NCI-H1105 treated with DMSO at 0.1 percent for 48 hours (cell line): ENCODE data around the gene OR10G3.

Source experiments
- DNase-seq: peaks from one replicate; lab custom pipeline; 2025; lab: John Stamatoyannopoulos, UW

OR10G3 gene

GRCh38 chr14:21535545-21536417 lies 44.1 kb downstream of the OR10G3 start:
- DNase-seq, result no peak

- no peak for DNase-seq
Measured at GRCh38 chr14:21534576-21534975, 45.3 kb downstream of the OR10G3 start.

DNA sequence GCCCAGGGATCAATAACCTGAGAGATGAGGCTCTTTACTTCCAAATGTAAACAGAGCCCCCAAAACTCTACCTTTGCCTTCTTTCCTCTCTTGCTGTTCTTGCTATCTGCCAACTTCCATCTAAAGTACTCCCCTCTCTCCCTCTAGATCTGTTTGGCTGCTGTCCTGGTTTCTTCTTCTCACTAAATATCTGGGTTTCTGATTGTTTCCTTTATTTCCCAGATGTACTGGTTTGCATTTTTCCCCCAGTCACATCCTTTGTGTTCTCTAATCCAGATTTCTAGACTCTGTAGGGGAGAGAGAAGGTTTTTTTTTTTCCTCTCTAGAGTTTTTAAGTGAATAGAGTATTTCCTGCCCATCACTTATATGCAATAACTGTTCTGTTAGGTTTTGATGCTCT lies 46.6 kb downstream of the OR10G3 start:
- DNase-seq, result no peak

DNA sequence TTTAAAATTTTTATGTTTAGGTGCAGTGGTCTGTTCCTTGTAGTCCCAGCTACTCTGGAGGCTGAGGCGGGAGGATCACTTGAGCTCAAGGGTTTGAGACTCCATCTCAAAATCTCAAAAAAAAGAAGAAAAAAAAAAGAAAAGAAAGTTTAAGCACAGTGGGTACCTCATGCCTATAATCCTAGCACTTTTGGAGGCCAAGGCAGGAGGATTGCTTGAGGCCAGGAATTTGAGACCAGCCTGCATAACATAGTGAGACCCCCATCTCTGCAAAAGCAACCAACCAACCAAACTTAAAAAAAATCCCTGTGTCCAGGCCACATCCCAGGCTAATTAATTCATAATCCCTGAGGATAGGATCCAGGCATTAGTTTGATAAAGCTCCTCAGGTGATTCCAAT lies 50.4 kb downstream of the OR10G3 start:
- no peak for DNase-seq

- no peak for DNase-seq
Measured at GRCh38 chr14:21528381-21529348, 51.2 kb downstream of the OR10G3 start.

- DNase-seq, result no peak
Measured at GRCh38 chr14:21527318-21527679, 52.6 kb downstream of the OR10G3 start.

DNA sequence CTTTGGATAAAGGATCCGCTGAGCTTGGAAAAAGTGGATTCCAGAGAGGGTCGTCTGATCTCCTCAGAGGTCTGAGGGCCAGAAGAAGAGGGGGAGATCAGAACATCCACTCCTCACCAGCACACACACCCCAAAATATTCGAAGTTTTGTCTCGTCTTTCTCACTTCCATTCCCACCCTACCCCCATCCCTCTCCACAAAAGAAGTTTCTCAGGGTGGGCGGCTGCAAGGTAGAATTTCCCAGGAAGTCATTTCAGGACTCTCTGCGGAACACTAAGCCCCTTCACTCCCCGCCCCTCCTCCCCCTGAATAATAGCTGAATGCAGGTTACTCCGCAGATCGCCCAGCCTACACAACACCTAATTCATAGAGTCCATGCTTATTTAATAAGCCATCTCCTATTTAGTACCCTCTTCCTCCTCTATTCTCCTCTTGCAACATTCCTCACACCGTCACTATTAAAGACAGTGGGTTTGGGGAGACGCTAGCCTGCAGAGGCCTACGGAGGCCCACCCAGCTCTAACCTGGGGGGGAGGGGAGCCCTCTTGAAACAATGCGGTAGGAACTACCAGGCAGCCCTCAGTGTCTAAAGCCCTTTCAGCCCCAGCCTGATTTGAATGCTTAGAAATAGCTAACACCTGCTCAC lies 53.1 kb downstream of the OR10G3 start:
- DNase-seq, result peak; percentile 64

- peak; percentile 91 for DNase-seq
Measured at GRCh38 chr14:21525962-21526671, 53.8 kb downstream of the OR10G3 start, which contains the start of gene SALL2. Gene SALL2 (minus strand): TSS chr14:21526346. CDS start chr14:21526127, 219 bp downstream.

DNA sequence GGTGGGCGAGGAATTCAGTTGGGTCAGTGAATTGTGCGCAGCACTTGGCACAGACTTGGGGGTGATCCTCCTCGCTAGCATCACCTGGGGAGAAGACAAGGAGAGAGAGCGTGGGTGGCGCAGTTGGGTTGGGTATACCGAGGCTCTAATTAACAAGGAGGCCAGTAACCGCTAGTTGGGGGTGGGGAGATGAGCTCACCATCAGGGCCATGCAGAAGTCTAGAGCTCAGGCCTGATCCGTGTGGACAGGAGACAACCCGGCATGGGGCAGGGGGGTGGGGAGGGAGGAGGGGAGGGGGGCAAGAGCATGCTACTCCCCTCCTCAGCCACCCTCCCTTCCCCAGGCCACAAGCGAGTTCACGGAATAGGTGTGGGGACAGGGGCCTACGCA lies 54.3 kb downstream of the OR10G3 start:
- peak; percentile 11 for DNase-seq

DNA sequence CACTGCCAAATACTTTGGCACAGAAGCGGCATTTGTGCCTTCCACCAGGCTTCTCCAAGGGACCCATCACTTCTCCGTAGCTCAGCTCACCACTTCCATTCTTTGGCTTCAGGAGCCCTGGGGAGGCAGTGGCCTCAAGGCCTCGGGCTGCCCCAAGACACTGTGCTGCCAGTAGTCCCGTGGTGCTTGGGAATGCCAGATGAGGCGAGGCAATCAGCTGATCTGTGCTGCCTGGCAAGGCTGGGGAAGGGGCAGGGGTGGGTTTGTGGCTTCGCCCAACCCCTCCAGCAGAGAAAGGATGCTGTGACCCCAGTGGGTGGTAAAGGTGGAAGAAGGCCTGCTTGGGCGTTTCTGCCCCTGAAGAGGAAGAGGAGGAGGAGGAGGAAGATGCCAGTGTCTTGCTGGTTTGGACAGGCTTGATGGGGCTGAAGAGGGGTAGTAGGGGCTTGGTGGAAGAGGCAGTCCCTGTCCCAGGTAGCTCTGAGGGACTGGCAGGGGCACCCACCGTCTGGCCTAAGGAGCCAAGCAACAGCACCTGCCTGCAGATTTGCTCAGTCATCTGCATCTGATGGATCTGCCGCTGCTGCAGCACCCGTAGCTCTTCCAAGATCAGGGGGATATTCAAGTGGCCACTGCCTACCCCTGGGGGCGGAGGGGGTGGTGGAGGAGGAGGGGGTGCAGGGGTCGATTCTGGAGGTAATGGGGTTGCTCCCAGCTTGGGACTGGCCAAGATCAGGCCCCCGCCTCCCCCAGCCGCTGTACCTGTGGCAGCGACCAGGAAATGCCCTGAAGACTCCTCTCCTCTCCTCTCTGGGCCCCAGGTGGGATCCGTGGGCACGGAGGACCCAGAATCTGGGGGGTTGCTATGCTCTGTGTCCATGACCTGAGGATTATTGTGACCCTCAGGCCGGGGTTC lies 55.0 kb downstream of the OR10G3 start:
- DNase-seq, result no peak

DNA sequence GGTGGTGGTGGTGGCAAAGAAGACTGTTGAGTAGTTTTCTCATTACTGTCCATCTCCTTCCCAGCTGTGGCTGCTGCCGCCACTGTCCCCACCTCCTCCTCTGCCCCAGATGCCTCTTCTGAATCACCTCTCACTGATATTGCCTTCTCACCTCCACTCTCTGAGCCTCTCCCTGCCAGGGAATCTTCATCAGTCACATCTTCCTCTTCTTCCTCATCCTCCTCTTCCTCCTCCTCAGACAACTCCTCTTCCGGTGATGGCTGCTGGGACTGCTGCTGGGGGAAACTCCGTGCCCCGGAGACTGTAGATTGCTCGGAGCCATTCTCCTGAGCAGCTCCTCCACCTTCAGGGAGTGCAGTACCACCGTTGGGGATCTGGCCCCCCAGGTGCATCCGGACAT lies 56.7 kb downstream of the OR10G3 start:
- DNase-seq, result no peak

- no peak for DNase-seq
Measured at GRCh38 chr14:21521501-21521900, 58.4 kb downstream of the OR10G3 start.

GRCh38 chr14:21520767-21521166 lies 59.1 kb downstream of the OR10G3 start:
- DNase-seq, result no peak

DNA sequence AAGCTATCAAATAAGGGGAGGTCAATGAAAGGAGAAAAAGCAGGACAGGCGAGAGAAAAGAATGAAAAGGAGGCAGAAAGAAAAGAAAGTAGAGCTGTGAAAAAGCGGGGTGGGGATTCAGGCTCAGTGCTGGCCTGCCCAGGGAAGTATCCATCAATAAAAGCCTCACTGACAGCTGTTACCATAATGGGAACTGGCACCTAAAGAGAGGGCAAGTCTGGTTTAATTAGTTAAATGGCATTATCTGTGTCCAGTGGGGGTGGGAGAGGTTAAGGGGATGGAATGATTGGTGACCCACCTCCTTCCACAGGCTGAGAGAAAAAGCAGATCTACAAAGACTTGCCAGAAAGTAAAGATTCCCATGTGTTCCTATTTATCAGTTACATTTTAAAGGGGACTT lies 61.2 kb downstream of the OR10G3 start:
- no peak for DNase-seq
